ENCODE results near the gene LDHB.

- TF ChIP-seq CTCF (IDR thresholded peaks at IDR 0.05) (no peak), EP300 (IDR thresholded peaks at IDR 0.05) (no peak), POLR2AphosphoS5 (IDR thresholded peaks at IDR 0.05) (no peak)
Observed at GRCh38 chr12:21618566-21618965, 39.1 kb downstream of the LDHB start.
